Measurements from ENCODE around the gene CHRNA4.

Gene CHRNA4

GRCh38 chr20:63376283-63377250 is 15.4 kb upstream of the CHRNA4 start:
- DNase-seq, result no peak

DNA sequence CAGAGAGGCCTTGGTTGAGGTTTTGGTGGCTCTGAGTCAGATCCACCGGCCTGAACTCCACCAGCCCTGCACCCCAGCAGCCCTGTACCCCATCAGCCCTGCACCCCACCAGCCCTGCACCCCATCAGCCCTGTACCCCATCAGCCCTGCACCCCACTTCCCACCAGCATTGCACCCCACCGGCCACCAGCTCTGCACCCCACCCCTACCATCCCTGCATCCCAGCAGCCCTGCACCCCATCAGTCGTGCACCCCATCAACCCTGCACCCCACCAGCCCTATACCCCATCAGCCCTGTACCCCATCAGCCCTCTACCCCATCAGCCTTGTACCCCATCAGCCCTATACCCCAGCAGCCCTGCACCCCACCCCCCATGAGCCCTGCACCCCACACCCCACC is 14.3 kb upstream of the CHRNA4 start:
- no peak for DNase-seq

DNA sequence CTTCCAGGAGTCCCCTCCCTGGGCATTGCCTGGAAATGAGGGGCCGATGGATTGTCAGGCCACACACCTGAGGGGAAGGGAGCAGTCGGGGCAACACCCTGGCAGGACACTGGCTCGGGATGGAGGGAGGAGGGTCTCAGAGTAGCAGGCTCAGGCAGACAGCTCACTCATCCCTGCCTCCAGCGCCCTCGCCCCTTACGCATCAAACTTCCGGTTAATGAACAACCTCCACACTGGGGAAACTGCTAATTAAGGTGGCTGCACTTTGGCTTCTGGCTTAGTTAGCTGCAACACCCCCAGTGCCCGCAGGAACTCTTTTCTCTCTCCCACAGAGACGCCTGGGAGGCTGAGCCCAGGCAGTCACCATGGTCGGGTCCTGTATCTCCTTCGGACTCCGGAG is 13.4 kb upstream of the CHRNA4 start:
- no peak for DNase-seq

- DNase-seq, result no peak
Measured at GRCh38 chr20:63373996-63374395, 12.8 kb upstream of the CHRNA4 start.

DNA sequence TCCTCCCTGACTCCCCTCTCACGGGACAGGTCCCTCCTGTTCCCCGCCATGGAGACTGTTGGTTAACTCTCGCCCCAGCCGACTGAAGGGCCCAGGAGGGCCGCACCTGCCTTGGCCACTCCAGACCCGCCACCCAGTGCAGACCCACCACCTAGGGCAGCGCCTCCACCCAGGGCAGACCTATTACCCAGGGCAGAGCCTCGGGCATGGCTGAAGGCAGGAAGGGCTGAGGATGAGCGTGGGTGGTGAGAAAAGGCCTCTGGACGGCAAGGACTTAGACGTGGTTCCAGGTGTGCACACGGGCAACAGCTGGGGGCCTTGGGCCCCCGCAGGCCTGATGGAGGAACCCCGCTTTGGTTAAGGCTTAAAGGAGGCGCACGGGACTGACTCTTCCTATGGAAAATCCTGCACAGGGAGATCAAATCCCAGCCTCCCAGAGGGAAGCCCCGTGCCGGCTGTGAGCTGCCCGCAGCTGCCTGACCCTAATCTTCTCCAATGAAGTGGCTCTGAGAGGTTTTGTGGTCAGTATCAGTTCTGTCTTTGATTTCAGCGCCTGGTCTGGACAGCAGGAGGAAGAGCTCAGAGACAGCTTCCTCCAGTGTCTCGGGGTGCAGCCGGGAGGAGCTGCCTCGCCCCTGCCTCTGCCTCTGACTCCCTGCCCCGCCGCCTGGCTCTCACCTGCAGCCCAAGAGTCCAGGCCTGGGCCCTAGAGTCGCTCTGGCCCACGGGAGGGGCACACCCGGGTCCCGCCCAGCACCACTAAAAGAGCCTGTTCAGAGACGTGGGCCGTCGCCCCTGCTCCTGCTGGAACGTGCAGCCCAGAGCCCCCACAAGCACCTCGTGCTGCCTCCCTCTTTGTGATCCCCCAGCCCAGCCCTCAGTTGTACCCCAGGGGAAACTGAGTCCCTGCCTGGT is 12.1 kb upstream of the CHRNA4 start:
- no peak for DNase-seq

DNA sequence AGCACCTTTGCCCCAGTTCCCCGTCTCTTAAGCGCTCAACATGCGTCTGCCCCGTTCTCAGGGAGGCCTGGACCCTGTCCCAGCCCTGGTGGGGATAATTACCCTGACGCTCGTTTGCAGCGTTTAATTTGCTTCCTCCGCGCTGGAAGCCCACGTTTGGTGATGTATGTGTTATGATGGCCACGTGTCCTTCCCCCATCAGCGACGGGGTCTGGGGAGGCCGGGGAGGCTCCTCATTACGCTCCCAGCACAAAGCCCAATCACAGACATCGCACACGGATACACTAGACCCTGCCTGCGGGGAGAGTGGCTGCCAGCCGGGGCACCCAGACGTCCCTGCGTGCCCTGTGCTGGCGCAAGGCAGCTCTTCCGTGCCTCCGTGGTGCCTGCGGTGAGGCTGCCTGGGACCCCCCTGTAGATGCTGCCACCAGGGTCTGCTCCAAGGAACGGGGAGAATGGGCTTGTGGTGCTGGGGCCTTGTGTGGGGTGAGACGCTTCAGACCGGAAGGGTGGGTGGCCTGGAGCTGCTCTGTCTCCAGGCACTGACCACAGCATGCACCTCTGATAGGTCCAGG is 10.2 kb upstream of the CHRNA4 start:
- no peak for DNase-seq

DNA sequence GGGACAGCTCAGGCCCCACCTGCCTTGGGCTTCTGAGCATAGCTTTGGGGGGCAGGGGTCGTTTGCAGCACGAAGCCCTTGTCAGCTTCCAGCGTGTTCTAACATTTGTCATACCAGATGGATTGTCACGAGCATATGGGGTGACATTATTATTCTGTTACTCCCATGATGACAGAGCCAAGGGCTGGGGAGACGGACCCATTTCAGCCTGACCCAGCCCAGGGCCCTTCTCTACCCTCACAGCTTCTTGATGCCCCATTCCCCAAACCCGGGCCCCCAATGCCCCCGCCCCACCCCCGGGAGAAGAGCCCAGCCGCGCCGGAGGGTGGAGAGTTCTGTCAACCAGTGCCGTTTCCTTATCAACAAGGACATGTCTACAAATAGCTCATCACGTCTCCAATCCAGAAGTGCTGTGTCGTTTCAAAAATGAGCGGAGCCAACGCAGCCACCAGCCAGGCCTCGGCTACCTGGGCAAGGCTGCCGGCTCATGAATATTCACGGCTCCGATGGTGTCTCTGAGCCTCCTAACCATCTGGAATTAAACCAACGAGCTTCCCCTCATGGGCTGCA is 9.6 kb upstream of the CHRNA4 start:
- no peak for DNase-seq

DNA sequence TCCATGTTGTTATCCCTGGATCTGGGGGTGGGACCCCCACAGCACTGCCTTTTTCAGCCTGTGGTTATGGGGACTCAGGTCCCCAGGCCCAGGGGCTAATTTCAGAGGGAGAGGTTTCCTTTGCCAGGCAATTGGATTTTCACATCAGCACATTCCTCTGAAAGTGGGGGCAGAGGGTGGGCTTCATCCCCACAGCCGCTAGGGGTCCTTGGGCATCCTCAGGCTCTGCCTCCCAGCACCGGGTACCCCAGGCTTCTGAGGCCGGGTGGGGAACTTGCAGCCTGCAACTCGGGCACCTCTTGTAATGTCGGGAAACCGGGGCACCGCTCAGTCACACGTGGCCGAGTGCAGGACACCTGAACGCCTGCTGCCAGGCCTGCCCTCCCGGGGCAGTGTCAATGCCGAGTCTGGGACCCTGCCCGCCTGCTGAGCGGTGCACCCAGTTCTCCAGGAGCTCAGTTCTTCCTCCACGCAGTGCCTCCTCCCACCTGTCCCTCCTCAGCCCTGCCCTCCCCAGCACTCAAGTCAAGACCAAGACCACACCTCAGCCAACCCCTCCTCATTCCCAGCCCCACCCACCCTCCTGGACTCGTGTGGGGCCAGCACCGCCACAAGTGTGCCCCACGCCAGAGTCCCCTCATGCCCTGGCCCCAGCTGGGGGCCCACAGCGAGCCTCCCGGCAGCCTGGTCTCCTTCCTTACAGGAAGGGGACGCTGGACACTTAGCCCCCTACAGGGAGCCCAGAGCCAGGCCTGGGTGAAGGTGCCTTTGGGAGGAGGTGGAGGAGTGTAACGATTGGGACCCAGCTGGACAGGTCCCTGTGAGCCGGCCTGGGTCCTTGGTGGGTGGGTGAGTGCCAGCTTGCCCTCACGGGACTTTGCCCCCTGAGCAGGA is 8.8 kb upstream of the CHRNA4 start:
- DNase-seq, result no peak

DNA sequence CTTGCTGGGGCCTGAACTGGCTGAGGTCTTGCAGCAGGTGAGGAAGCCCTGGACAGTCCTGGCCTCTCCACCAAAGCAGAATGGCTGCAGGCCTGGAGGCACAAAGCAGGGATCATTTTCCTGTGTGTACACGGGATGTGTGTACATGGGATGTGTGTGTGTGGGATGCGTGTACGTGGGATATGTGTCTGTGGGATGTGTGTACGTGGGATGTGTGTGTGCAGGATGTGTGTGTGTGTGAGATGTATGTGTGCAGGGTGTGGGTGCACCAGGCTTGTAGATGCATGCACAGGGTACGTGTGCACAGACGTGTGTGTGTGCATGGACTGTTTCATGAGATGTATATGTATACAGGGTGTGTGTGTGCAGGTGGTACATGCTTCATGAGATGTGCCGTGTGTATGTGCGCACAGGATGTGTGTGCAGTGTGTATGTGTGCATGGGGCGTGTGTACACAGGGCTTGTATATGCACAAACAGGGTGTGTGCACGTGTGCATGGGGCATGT is 7.9 kb upstream of the CHRNA4 start:
- no peak for DNase-seq

- DNase-seq, result no peak
Measured at GRCh38 chr20:63368151-63368550, 7.0 kb upstream of the CHRNA4 start.

DNA sequence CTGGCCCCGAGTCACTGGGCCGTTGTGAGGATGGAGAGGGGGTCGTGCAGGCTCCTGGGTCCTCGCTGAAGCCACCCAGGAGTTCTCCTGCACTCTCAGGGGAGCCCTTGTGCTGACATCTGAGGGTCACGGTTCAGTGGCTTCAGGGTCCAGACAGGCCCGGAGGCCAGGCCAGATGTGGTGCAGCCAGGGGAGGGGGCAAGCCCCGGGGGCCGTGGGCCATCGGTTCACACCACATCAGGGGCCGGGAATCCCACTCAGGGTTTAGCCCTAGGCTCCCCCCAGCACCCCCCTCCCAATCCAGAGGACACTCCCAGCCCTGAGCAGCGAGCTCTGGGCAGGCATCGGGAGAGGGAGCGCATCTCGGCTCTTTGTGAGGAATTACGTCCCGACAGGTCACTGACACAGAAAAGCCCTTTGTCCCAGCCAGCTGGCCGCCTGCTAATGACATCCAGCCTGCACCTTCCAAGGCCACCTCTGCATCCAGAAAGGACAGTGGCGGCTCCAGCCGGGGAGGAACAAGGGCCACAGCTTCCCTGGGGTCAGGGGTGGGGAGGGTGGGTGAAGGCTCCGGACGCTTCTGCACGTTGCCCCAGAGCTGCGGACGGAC is 6.4 kb upstream of the CHRNA4 start:
- no peak for DNase-seq

DNA sequence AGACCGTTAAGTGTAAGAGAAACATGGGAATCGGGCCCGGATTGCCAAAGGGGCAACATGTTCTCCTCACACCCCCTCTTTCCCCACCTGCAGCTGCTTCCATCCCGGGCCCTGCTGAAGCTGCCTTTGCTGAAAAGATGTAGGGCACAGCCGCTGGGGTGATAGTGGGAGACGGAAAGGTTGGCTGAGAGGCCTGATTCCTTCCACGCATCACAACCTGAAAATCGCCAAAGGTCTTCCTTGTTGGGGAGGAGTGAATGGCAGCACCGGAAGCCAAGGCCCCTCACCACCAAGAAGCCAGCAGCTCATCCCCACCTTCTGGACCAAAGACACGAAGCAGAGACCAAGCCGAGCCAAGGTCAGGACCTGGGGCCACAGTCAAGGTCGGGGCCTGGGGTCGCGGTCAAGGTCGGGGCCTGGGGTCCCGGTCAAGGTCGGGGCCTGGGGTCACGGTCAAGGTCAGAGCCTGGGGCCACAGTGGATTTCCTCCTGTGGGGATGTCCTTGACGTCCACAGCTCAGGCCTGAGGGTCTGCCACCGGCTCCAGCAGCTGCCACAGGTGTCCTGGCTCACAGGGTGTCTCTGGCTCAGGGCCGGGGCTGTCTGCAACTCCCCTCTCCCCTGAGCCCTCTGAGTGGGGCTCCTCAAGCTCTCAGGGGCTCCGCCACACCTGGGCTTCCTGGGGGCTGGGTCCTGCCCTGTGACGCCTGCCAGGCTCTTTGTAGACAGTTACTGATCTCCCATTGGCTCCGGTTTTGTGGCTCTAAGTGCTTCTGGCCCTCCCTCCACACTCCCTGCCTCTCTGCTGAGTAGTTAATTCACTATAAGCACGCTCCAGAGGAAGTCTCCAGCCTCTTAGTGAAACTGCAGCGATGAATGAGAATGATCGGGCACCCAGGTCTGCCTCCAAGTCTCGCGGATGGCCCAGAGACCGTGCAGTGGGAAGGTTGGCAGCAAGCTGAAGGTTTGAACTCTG is 5.5 kb upstream of the CHRNA4 start:
- no peak for DNase-seq

DNA sequence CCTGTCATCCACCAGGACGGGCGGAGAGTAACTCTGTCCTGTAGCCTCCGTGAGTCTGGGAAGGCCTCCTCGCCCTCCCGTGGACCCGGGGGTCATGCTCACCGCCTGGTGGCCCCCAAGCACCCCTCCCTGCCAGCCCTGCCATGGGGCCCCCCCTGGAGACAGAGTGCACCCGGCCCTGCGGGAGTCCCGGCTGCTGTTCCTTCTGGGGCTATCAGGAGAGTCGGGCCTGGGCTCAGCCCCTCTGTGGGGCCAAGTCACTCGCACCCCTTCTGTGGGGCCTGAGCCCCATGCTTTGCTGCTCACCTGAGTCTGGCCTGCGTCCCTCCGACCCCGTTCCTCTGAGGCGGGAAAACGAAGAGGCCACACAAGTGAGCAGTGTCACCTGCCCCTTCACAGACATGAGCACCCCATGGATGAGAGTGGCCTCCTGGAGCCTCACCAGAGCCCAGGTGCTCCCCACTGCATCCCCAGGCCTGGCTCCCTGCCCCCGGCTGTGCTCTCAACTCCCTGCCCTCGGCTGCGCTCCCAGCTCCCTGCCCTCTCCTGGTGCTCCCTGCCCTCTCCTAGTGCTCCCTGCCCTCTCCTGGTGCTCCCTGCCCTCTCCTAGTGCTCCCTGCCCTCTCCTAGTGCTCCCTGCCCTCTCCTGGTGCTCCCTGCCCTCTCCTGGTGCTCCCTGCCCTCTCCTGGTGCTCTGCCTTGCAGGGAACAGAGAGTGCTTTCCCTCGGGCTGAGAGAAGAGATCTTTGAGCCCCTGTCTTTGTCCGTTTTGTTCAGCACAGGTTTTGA is 4.6 kb upstream of the CHRNA4 start:
- DNase-seq, result no peak

GRCh38 chr20:63364801-63365585 is 3.8 kb upstream of the CHRNA4 start:
- no peak for DNase-seq

DNA sequence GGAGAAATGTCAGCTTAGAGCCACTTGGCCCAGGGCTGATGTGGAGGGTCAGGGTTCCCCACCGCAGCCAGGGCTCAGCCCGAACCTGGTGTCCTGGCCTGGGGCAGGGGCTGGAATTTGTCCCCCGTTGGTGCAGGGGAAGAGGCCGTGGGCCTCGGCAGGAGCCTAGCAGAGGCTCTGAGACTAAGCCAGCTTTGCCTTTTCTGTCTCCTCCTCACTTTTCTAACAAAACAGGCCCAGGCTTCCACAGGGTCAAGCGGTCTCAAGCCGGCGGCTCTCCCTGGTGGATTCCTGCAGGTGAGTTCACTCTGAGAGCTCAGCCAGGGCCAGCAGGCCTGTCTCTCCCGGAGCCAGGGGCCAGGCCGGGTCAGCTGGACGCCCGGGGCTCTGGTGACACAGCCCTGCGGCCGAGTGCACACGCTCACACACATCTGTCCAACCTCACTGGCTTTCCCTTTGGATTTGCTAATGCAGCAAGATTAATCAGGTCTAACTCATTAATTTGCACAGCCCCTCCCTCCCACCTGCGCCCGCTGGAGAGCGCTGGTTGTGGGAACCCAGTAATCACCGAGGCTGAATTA is 2.9 kb upstream of the CHRNA4 start:
- no peak for DNase-seq

GRCh38 chr20:63363013-63363957 is 2.1 kb upstream of the CHRNA4 start:
- no peak for DNase-seq

Data from NCI-H226 (cell line).